Measurements from ENCODE around the gene CNTLN.

DNA sequence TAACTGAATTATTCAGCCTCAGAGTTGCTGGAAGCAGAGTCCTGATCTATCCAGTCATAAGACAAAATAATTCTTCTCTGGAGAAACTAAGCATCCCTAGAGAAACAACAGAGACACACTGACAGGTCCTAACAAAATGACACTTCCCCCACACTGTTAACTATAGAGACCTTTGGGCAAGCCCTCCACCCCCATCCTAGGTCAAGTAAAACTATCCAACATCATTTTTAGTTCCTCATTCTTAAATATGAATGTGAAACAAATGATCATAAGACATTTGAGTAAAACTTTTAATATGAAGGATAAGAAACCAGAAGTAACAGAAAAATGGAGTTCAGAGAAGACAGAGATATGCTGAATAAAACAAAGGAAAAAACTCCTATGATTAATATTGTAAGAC lies 30.9 kb downstream of the CNTLN start:
- TF ChIP-seq, protein P1, sequence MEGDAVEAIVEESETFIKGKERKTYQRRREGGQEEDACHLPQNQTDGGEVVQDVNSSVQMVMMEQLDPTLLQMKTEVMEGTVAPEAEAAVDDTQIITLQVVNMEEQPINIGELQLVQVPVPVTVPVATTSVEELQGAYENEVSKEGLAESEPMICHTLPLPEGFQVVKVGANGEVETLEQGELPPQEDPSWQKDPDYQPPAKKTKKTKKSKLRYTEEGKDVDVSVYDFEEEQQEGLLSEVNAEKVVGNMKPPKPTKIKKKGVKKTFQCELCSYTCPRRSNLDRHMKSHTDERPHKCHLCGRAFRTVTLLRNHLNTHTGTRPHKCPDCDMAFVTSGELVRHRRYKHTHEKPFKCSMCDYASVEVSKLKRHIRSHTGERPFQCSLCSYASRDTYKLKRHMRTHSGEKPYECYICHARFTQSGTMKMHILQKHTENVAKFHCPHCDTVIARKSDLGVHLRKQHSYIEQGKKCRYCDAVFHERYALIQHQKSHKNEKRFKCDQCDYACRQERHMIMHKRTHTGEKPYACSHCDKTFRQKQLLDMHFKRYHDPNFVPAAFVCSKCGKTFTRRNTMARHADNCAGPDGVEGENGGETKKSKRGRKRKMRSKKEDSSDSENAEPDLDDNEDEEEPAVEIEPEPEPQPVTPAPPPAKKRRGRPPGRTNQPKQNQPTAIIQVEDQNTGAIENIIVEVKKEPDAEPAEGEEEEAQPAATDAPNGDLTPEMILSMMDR (IDR thresholded peaks at IDR 0.05; ENCODE audit: low read length), result no peak
- TF ChIP-seq EZH2 (IDR thresholded peaks at IDR 0.05; ENCODE audit: borderline replicate concordance, low read length), result no peak

Data from OCI-LY1 (cell line).